ENCODE measurements around the gene COL18A1.

DNA sequence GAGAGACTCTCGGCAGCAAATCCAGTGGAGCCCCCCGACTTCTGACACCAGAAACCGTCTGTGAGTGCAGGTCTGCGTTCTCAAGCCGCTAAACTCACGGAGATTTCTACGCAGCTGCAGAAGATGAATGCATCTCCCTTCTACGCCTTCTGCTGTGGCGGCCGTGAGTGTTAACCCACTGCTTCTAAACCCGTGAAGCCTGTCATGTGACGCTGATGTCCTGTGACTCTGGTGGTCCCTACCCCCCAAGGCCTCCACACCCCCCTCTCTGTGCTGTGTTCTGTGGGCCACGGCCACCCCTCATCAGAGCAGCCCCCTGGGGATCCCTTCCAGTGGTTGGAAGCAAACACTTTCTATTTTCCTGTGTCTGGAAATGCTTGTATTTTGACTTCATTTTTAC, 33.9 kb upstream of the COL18A1 start:
- no peak for TF ChIP-seq PHF8 (conservative IDR thresholded peaks at IDR 0.05; ENCODE audit: low read depth, low read length)
- TF ChIP-seq EZH2 (IDR thresholded peaks at IDR 0.05; ENCODE audit: low read depth, low read length, severe bottlenecking) = no peak
- TF ChIP-seq, protein P1, sequence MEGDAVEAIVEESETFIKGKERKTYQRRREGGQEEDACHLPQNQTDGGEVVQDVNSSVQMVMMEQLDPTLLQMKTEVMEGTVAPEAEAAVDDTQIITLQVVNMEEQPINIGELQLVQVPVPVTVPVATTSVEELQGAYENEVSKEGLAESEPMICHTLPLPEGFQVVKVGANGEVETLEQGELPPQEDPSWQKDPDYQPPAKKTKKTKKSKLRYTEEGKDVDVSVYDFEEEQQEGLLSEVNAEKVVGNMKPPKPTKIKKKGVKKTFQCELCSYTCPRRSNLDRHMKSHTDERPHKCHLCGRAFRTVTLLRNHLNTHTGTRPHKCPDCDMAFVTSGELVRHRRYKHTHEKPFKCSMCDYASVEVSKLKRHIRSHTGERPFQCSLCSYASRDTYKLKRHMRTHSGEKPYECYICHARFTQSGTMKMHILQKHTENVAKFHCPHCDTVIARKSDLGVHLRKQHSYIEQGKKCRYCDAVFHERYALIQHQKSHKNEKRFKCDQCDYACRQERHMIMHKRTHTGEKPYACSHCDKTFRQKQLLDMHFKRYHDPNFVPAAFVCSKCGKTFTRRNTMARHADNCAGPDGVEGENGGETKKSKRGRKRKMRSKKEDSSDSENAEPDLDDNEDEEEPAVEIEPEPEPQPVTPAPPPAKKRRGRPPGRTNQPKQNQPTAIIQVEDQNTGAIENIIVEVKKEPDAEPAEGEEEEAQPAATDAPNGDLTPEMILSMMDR (IDR thresholded peaks at IDR 0.05; ENCODE audit: control extremely low read depth in 1 of 3, insufficient read depth in 1 of 3, low read depth in 1 of 3, low read length in 3 of 3) = no peak
- no peak for TF ChIP-seq SRF (IDR thresholded peaks at IDR 0.05; ENCODE audit: low read depth, low read length)
- no peak for TF ChIP-seq EGR1 (IDR thresholded peaks at IDR 0.05; ENCODE audit: borderline replicate concordance, low read depth, low read length)
- TF ChIP-seq SIN3A (conservative IDR thresholded peaks at IDR 0.05 in 1 of 2, IDR thresholded peaks at IDR 0.05 in 1 of 2; ENCODE audit: low read depth in 1 of 2, low read length in 2 of 2) = no peak
- TF ChIP-seq HDAC2 (IDR thresholded peaks at IDR 0.05; ENCODE audit: borderline replicate concordance in 1 of 2, low read depth in 2 of 2, low read length in 2 of 2) = no peak
- TF ChIP-seq RAD21 (IDR thresholded peaks at IDR 0.05 in 1 of 2, conservative IDR thresholded peaks at IDR 0.05 in 1 of 2; ENCODE audit: low read depth in 2 of 2, low read length in 2 of 2) = no peak
- TF ChIP-seq BCL11A (IDR thresholded peaks at IDR 0.05; ENCODE audit: low read depth in 2 of 2, low read length in 2 of 2) = no peak
- no peak for TF ChIP-seq RXRA (IDR thresholded peaks at IDR 0.05; ENCODE audit: insufficient read depth, low read depth, low read length)

Measured in H1 (cell line).